RWPE1 (cell line): ENCODE data around the gene NLGN1.

ENCODE experiments used
- CTCF ChIA-PET: fragments of 350-600 bp; sonication (Branson Sonifier 250); formaldehyde crosslinking; extraction: SDS; loops from one replicate; lab custom pipeline; 2021; lab: Yijun Ruan, JAX
- POLR2A ChIA-PET: fragments of 400-600 bp; formaldehyde crosslinking; extraction: SDS; loops from one replicate; lab custom pipeline; 2020; ENCODE audit warnings: antibody characterized with exemption; ENCODE audit not compliant: low non-redundant PET; lab: Yijun Ruan, JAX
- DNase-seq: peaks from one replicate; pipeline ENCODE4 v3.0.0; 2012; ENCODE audit warnings: low spot score
- H3K27ac ChIP-seq: fragments of 450-650 bp; 2 replicates; pipeline ENCODE4 v1.5.1; 2017
- CTCF ChIP-seq: fragments of 450-650 bp; conservative IDR thresholded peaks from 2 replicates; pipeline ENCODE4 v1.5.1; 2017; ENCODE audit warnings: low read depth, mild to moderate bottlenecking

NLGN1 gene

GRCh38 chr3:173913974-173914421 is 516.5 kb downstream of the NLGN1 start:
- CTCF ChIA-PET = interaction anchor here (0.7 kb wide), 1 partner anchor 20 kb away, joined by 3 read pairs; no protein-coding TSS in a partner anchor
- no peak overlapping the region for H3K27ac ChIP-seq
- TF ChIP-seq CTCF = no peak
- POLR2A ChIA-PET = no interaction called here
- no peak for DNase-seq

- no peak for DNase-seq
- no peak overlapping the region for H3K27ac ChIP-seq
- no peak for TF ChIP-seq CTCF
- ChIA-PET POLR2A (no interaction called here), CTCF (no interaction called here)
Observed at GRCh38 chr3:173916799-173917198, 519.3 kb downstream of the NLGN1 start.

GRCh38 chr3:173920386-173920785 is 522.8 kb downstream of the NLGN1 start:
- CTCF ChIA-PET = interaction anchor here (0.6 to 0.9 kb wide), 2 partner anchors 15 to 509 kb away, joined by 3 to 5 read pairs; no protein-coding TSS in a partner anchor
- POLR2A ChIA-PET = interaction anchor here (0.6 kb wide), 1 partner anchor 863 kb away, joined by 7 read pairs; no protein-coding TSS in a partner anchor
- TF ChIP-seq CTCF = no peak
- no peak overlapping the region for H3K27ac ChIP-seq
- DNase-seq = no peak

- ChIA-PET POLR2A (no interaction called here), CTCF (interaction anchor here (0.8 kb wide), 1 partner anchor 24 kb away, joined by 4 read pairs; no protein-coding TSS in a partner anchor)
- no peak for DNase-seq
Observed at GRCh38 chr3:173921732-173922131, 524.2 kb downstream of the NLGN1 start.

DNA sequence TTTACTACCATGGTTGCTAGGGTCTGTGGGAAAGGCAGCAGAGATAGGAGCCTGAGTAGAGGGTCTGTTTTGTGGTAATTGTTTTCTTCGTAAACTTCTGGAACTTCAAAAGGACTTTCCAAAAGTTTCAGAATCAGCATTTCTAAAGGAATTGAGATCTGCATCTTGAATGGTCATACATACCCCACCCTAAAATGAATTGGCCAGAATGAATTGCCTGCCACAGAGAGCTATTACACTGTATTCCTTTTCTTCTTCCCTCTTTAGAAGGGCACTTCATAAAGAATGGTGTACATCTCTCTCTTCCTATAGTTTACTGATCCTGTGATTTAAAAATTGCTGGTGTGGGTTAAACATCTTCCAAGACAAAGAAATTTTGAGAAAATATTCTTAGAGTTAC is 525.7 kb downstream of the NLGN1 start:
- no peak overlapping the region for H3K27ac ChIP-seq
- DNase-seq = no peak
- TF ChIP-seq CTCF = no peak
- POLR2A ChIA-PET = no interaction called here
- CTCF ChIA-PET = no interaction called here

More at GRCh38 chr3:173921732-173922131, 524.2 kb downstream of the NLGN1 start:
- TF ChIP-seq CTCF = no peak
- H3K27ac ChIP-seq = no peak overlapping the region

GRCh38 chr3:173930251-173930650 is 532.7 kb downstream of the NLGN1 start:
- no peak overlapping the region for H3K27ac ChIP-seq
- no peak for TF ChIP-seq CTCF
- CTCF ChIA-PET = no interaction called here
- no peak for DNase-seq
- POLR2A ChIA-PET = no interaction called here
